Neural cell (in vitro differentiated cells): ENCODE results near the gene ATP1B1. TPM values are rescaled to one million over a fixed set of nuclear protein-coding genes. Genes with fewer than 3 reads are reported as not detected.

ENCODE experiments used
- H2AFZ ChIP-seq: fragments of 200-600, 300-800 bp; sonication (generic), shearing (Covaris generic); 2 replicates; pipeline ENCODE4 v1.6.0; 2014; ENCODE audit warnings: low read depth, mild to moderate bottlenecking, antibody characterized with exemption, low read length, moderate library complexity
- H3F3A ChIP-seq: fragments of 200-600 bp; shearing (Covaris generic); 2 replicates; pipeline ENCODE4 v1.6.1; 2016; ENCODE audit warnings: mild to moderate bottlenecking, moderate library complexity, mixed read lengths, antibody characterized with exemption, low read length; ENCODE audit not compliant: insufficient read depth, poor library complexity, severe bottlenecking
- H3K27ac ChIP-seq: fragments of 200-600, 300-800 bp; sonication (generic), shearing (Covaris generic); 2 replicates; pipeline ENCODE4 v1.5.1; 2014; ENCODE audit warnings: mild to moderate bottlenecking, low read length, moderate library complexity
- H3K27me3 ChIP-seq: fragments of 300-800, 200-600 bp; sonication (generic), shearing (Covaris generic); 2 replicates; pipeline ENCODE4 v1.6.0; 2014; ENCODE audit warnings: mild to moderate bottlenecking, low read depth, low read length, moderate library complexity; ENCODE audit not compliant: insufficient read depth
- H3K36me3 ChIP-seq: fragments of 300-800, 200-600 bp; sonication (generic), shearing (Covaris generic); 2 replicates; pipeline ENCODE4 v1.5.1; 2014; ENCODE audit warnings: mild to moderate bottlenecking, antibody characterized with exemption, low read length, moderate library complexity; ENCODE audit not compliant: insufficient read depth
- H3K4me2 ChIP-seq: fragments of 300-800, 200-600 bp; sonication (generic), shearing (Covaris generic); 2 replicates; pipeline ENCODE4 v1.6.0; 2014; ENCODE audit warnings: mild to moderate bottlenecking, low read length
- H3K4me3 ChIP-seq: fragments of 300-800, 200-600 bp; sonication (generic), shearing (Covaris generic); 2 replicates; pipeline ENCODE4 v1.5.1; 2014; ENCODE audit warnings: mild to moderate bottlenecking, low read length, moderate library complexity
- H3K79me2 ChIP-seq: fragments of 200-600 bp; shearing (Covaris generic); replicated peaks from 2 replicates; pipeline ENCODE4 v1.6.0; 2014; ENCODE audit warnings: mild to moderate bottlenecking, low read length, moderate library complexity; ENCODE audit not compliant: insufficient read depth
- H3K9ac ChIP-seq: fragments of 300-800, 200-600 bp; sonication (generic), shearing (Covaris generic); 2 replicates; pipeline ENCODE4 v1.6.1; 2016; ENCODE audit warnings: mild to moderate bottlenecking, low read length, mixed read lengths
- H3K9me2 ChIP-seq: fragments of 200-600 bp; shearing (Covaris generic); 2 replicates; pipeline ENCODE4 v1.6.1; 2016; ENCODE audit warnings: mild to moderate bottlenecking, low read length, mixed read lengths; ENCODE audit not compliant: insufficient read depth
- H3K9me3 ChIP-seq: fragments of 200-600, 300-800 bp; sonication (generic), shearing (Covaris generic); 2 replicates; pipeline ENCODE4 v1.6.1; 2016; ENCODE audit warnings: mild to moderate bottlenecking, mixed run types, low read length, moderate library complexity, mixed read lengths
- H4K20me1 ChIP-seq: fragments of 200-600 bp; shearing (Covaris generic); 2 replicates; pipeline ENCODE4 v1.6.1; 2016; ENCODE audit warnings: mild to moderate bottlenecking, mixed run types; ENCODE audit not compliant: insufficient read depth
- EP300 ChIP-seq: fragments of 450-650 bp; conservative IDR thresholded peaks from 2 replicates; pipeline ENCODE4 v1.6.1; 2014; ENCODE audit warnings: antibody characterized with exemption, mild to moderate bottlenecking, moderate library complexity; ENCODE audit not compliant: poor library complexity, severe bottlenecking
- EZH2 ChIP-seq: fragments of 200-600, 300-800 bp; shearing (Covaris generic), sonication (generic); IDR thresholded peaks from 2 replicates; pipeline ENCODE4 v1.6.1; 2014; ENCODE audit warnings: antibody characterized with exemption, low read length, borderline replicate concordance, mild to moderate bottlenecking; ENCODE audit not compliant: insufficient read depth, poor library complexity, severe bottlenecking
- MXI1 ChIP-seq: fragments of 450-650 bp; conservative IDR thresholded peaks from 2 replicates; pipeline ENCODE4 v1.6.1; 2014; ENCODE audit warnings: antibody characterized with exemption, mild to moderate bottlenecking; ENCODE audit not compliant: poor library complexity, severe bottlenecking
- POLR2AphosphoS5 ChIP-seq: IDR thresholded peaks from 2 replicates; pipeline ENCODE4 v1.6.1; 2012
- RAD21 ChIP-seq: fragments of 450-650 bp; conservative IDR thresholded peaks from 2 replicates; pipeline ENCODE4 v1.6.1; 2014; ENCODE audit warnings: antibody characterized with exemption, mild to moderate bottlenecking, moderate library complexity
- REST ChIP-seq: IDR thresholded peaks from 2 replicates; pipeline ENCODE4 v1.6.1; 2012; ENCODE audit warnings: borderline replicate concordance
- SMC3 ChIP-seq: fragments of 450-650 bp; conservative IDR thresholded peaks from 2 replicates; pipeline ENCODE4 v1.6.1; 2014; ENCODE audit warnings: antibody characterized with exemption, mild to moderate bottlenecking, moderate library complexity; ENCODE audit not compliant: poor library complexity
- TAF1 ChIP-seq: IDR thresholded peaks from 2 replicates; pipeline ENCODE4 v1.6.1; 2012; ENCODE audit warnings: low read depth
- polyA plus RNA-seq: library from polyadenylated mRNA; depleted of rRNA; stranded (reverse); fragments of >200 nt; gene quantifications from 2 replicates; pipeline ENCODE4 v1.2.3, GENCODE V29; 2014
- TF ChIP-seq, protein P1 (sequence below): fragments of 450-650 bp; IDR thresholded peaks from 2 replicates; pipeline ENCODE4 v1.5.1; 2014; ENCODE audit warnings: antibody characterized with exemption, mild to moderate bottlenecking, moderate library complexity; ENCODE audit not compliant: poor library complexity, severe bottlenecking

ATP1B1 gene
- polyA plus RNA-seq, 1 donor from 2014 or later: 114 TPM

- no peaks in the 10 kb centered on the region for H3K27me3 ChIP-seq
- H3K9ac ChIP-seq: no peak overlapping the region
- no peaks in the 10 kb centered on the region for H3F3A ChIP-seq
- no peaks in the 10 kb centered on the region for H3K36me3 ChIP-seq
- H3K4me3 ChIP-seq: no peak overlapping the region
- no peaks in the 10 kb centered on the region for H3K79me2 ChIP-seq
- H3K27ac ChIP-seq: no peak overlapping the region
- H3K9me2 ChIP-seq: no peaks in the 10 kb centered on the region
- H2AFZ ChIP-seq: no peak overlapping the region
- H4K20me1 ChIP-seq: no peaks in the 10 kb centered on the region
- no peak overlapping the region for H3K4me2 ChIP-seq
- H3K9me3 ChIP-seq: no peaks in the 10 kb centered on the region
- TF ChIP-seq EZH2 (no peak), POLR2AphosphoS5 (no peak), EP300 (no peak), SMC3 (no peak), MXI1 (no peak), RAD21 (no peak), REST (no peak), TAF1 (no peak)
- TF ChIP-seq, protein P1, sequence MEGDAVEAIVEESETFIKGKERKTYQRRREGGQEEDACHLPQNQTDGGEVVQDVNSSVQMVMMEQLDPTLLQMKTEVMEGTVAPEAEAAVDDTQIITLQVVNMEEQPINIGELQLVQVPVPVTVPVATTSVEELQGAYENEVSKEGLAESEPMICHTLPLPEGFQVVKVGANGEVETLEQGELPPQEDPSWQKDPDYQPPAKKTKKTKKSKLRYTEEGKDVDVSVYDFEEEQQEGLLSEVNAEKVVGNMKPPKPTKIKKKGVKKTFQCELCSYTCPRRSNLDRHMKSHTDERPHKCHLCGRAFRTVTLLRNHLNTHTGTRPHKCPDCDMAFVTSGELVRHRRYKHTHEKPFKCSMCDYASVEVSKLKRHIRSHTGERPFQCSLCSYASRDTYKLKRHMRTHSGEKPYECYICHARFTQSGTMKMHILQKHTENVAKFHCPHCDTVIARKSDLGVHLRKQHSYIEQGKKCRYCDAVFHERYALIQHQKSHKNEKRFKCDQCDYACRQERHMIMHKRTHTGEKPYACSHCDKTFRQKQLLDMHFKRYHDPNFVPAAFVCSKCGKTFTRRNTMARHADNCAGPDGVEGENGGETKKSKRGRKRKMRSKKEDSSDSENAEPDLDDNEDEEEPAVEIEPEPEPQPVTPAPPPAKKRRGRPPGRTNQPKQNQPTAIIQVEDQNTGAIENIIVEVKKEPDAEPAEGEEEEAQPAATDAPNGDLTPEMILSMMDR: no peak
Measured at GRCh38 chr1:169078163-169078883, 28.2 kb upstream of the ATP1B1 start.

GRCh38 chr1:169081503-169082123, 24.9 kb upstream of the ATP1B1 start:
- Histone ChIP-seq H3K4me3 (no peak overlapping the region), H3K36me3 (no peaks in the 10 kb centered on the region), H3F3A (no peaks in the 10 kb centered on the region), H3K9me3 (no peaks in the 10 kb centered on the region), H3K27me3 (no peaks in the 10 kb centered on the region), H3K9ac (no peak overlapping the region), H3K4me2 (no peak overlapping the region), H2AFZ (no peak overlapping the region), H3K79me2 (no peaks in the 10 kb centered on the region), H4K20me1 (no peaks in the 10 kb centered on the region), H3K27ac (no peak overlapping the region), H3K9me2 (no peaks in the 10 kb centered on the region)
- TF ChIP-seq EZH2: no peak
- TF ChIP-seq SMC3: no peak
- no peak for TF ChIP-seq MXI1
- no peak for TF ChIP-seq POLR2AphosphoS5
- no peak for TF ChIP-seq REST
- no peak for TF ChIP-seq RAD21
- TF ChIP-seq, protein P1: no peak
- TF ChIP-seq EP300: no peak
- TF ChIP-seq TAF1: no peak
